HEK293 (cell line): ENCODE data around the gene PEF1.

Source experiments
- CTCF ChIA-PET: fragments of 350-600 bp; formaldehyde crosslinking; extraction: SDS; loops from one replicate; lab custom pipeline; 2021; ENCODE audit warnings: antibody characterized with exemption; lab: Yijun Ruan, JAX
- POLR2A ChIA-PET: fragments of 300-600 bp; formaldehyde crosslinking; extraction: SDS; loops from one replicate; lab custom pipeline; 2020; ENCODE audit warnings: antibody characterized with exemption, inconsistent platforms; lab: Yijun Ruan, JAX
- H3K27ac ChIP-seq: fragments of 200-500 bp; sonication (Bioruptor generic); 2 replicates; pipeline ENCODE4 v1.5.1; 2014; ENCODE audit warnings: low read depth, low read length, control low read depth, inconsistent platforms; ENCODE audit errors: extremely low read depth
- H3K36me3 ChIP-seq, 2 experiments: fragments of 200-500 bp in 1 of 2; sonication (Bioruptor generic) in 1 of 2; 1 replicate in 1 of 2; 2 replicates in 1 of 2; pipeline ENCODE4 v1.5.1; 2014 to 2017; ENCODE audit warnings: inconsistent platforms in 2 of 2, low read length in 2 of 2; ENCODE audit not compliant: control insufficient read depth in 2 of 2, insufficient read depth in 1 of 2
- H3K4me1 ChIP-seq: fragments of 200-500 bp; sonication (Bioruptor generic); 2 replicates; pipeline ENCODE4 v1.5.1; 2014; ENCODE audit warnings: mild to moderate bottlenecking, low read length, inconsistent platforms; ENCODE audit not compliant: control insufficient read depth, insufficient read depth
- H3K4me3 ChIP-seq: 2 replicates; pipeline ENCODE4 v1.5.1; 2011; ENCODE audit warnings: low read depth, mild to moderate bottlenecking, control low read depth, low read length, moderate library complexity
- H3K9me3 ChIP-seq: fragments of 200-500 bp; sonication (Bioruptor generic); 2 replicates; pipeline ENCODE4 v1.5.1; 2014; ENCODE audit warnings: low read depth, low read length, inconsistent platforms; ENCODE audit not compliant: control insufficient read depth, insufficient read depth
- ELK4 ChIP-seq: IDR thresholded peaks from 2 replicates; pipeline ENCODE4 v1.6.1; 2011; ENCODE audit warnings: mild to moderate bottlenecking, low read depth, low read length, borderline replicate concordance
- HOXD13 ChIP-seq: sonication (generic); formaldehyde crosslinking; IDR thresholded peaks from 2 replicates; pipeline ENCODE4 v1.8.0; 2022; ENCODE audit warnings: missing genetic modification reagents, borderline replicate concordance
- KLF1 ChIP-seq: fragments of 450-650 bp; formaldehyde crosslinking; IDR thresholded peaks from 2 replicates; pipeline ENCODE4 v1.5.1; 2016; ENCODE audit warnings: missing biosample characterization, missing genetic modification characterization
- TSHZ1 ChIP-seq: fragments of 450-650 bp; formaldehyde crosslinking; IDR thresholded peaks from 2 replicates; pipeline ENCODE4 v1.5.1; 2016; ENCODE audit warnings: missing biosample characterization, missing genetic modification characterization, borderline replicate concordance
- ZBTB48 ChIP-seq: fragments of 450-650 bp; formaldehyde crosslinking; IDR thresholded peaks from 2 replicates; pipeline ENCODE4 v1.5.1; 2016; ENCODE audit warnings: missing biosample characterization, missing genetic modification characterization
- ZFHX2 ChIP-seq: fragments of 450-650 bp; formaldehyde crosslinking; conservative IDR thresholded peaks from 2 replicates; pipeline ENCODE4 v1.5.1; 2016; ENCODE audit warnings: missing biosample characterization, missing genetic modification characterization
- ZIC2 ChIP-seq: fragments of 450-650 bp; formaldehyde crosslinking; IDR thresholded peaks from 2 replicates; pipeline ENCODE4 v1.5.1; 2016; ENCODE audit warnings: missing biosample characterization, missing genetic modification characterization
- ZNF112 ChIP-seq: fragments of 450-650 bp; formaldehyde crosslinking; IDR thresholded peaks from 2 replicates; pipeline ENCODE4 v1.5.0; 2017; ENCODE audit warnings: missing biosample characterization, missing genetic modification characterization
- ZNF114 ChIP-seq: fragments of 450-650 bp; formaldehyde crosslinking; IDR thresholded peaks from 2 replicates; pipeline ENCODE4 v1.5.0; 2017; ENCODE audit warnings: missing biosample characterization, missing genetic modification characterization
- ZNF133 ChIP-seq: fragments of 450-650 bp; formaldehyde crosslinking; IDR thresholded peaks from 2 replicates; pipeline ENCODE4 v1.5.1; 2016; ENCODE audit warnings: missing biosample characterization, missing genetic modification characterization
- ZNF223 ChIP-seq: fragments of 450-650 bp; formaldehyde crosslinking; IDR thresholded peaks from 2 replicates; pipeline ENCODE4 v1.5.1; 2016; ENCODE audit warnings: missing biosample characterization, missing genetic modification characterization
- ZNF391 ChIP-seq: fragments of 450-650 bp; formaldehyde crosslinking; IDR thresholded peaks from 2 replicates; pipeline ENCODE4 v1.5.1; 2016; ENCODE audit warnings: low read depth, missing biosample characterization, missing genetic modification characterization, borderline replicate concordance
- ZNF488 ChIP-seq: fragments of 450-650 bp; formaldehyde crosslinking; IDR thresholded peaks from 2 replicates; pipeline ENCODE4 v1.5.1; 2016; ENCODE audit warnings: missing biosample characterization, missing genetic modification characterization
- TF ChIP-seq, protein P1 (sequence below): fragments of 450-650 bp; formaldehyde crosslinking; IDR thresholded peaks from 2 replicates; pipeline ENCODE4 v1.5.1; 2016; ENCODE audit warnings: missing biosample characterization, missing genetic modification characterization
- TF ChIP-seq, protein P2 (sequence below): sonication (generic); formaldehyde crosslinking; IDR thresholded peaks from 2 replicates; pipeline ENCODE4 v1.8.1; 2022; ENCODE audit warnings: mild to moderate bottlenecking, moderate library complexity, missing genetic modification reagents

The PEF1 gene

GRCh38 chr1:31662463-31662862 lies 17.8 kb upstream of the PEF1 start (continued):
- TF ChIP-seq, protein P1, sequence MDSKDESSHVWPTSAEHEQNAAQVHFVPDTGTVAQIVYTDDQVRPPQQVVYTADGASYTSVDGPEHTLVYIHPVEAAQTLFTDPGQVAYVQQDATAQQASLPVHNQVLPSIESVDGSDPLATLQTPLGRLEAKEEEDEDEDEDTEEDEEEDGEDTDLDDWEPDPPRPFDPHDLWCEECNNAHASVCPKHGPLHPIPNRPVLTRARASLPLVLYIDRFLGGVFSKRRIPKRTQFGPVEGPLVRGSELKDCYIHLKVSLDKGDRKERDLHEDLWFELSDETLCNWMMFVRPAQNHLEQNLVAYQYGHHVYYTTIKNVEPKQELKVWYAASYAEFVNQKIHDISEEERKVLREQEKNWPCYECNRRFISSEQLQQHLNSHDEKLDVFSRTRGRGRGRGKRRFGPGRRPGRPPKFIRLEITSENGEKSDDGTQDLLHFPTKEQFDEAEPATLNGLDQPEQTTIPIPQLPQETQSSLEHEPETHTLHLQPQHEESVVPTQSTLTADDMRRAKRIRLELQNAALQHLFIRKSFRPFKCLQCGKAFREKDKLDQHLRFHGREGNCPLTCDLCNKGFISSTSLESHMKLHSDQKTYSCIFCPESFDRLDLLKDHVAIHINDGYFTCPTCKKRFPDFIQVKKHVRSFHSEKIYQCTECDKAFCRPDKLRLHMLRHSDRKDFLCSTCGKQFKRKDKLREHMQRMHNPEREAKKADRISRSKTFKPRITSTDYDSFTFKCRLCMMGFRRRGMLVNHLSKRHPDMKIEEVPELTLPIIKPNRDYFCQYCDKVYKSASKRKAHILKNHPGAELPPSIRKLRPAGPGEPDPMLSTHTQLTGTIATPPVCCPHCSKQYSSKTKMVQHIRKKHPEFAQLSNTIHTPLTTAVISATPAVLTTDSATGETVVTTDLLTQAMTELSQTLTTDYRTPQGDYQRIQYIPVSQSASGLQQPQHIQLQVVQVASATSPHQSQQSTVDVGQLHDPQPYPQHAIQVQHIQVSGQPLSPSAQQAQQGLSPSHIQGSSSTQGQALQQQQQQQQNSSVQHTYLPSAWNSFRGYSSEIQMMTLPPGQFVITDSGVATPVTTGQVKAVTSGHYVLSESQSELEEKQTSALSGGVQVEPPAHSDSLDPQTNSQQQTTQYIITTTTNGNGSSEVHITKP (tag by site-specific recombination), result no peak
- TF ChIP-seq HOXD13 (no peak), ZNF488 (tag by site-specific recombination) (no peak), ZNF112 (tag by site-specific recombination) (no peak), ZNF391 (tag by site-specific recombination) (no peak), ZNF114 (tag by site-specific recombination) (no peak), KLF1 (tag by site-specific recombination) (no peak), ZNF133 (tag by site-specific recombination) (no peak)
- TF ChIP-seq, protein P2, sequence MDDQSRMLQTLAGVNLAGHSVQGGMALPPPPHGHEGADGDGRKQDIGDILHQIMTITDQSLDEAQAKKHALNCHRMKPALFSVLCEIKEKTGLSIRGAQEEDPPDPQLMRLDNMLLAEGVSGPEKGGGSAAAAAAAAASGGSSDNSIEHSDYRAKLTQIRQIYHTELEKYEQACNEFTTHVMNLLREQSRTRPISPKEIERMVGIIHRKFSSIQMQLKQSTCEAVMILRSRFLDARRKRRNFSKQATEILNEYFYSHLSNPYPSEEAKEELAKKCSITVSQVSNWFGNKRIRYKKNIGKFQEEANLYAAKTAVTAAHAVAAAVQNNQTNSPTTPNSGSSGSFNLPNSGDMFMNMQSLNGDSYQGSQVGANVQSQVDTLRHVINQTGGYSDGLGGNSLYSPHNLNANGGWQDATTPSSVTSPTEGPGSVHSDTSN (CRISPR knock-in tag), result no peak

DNA sequence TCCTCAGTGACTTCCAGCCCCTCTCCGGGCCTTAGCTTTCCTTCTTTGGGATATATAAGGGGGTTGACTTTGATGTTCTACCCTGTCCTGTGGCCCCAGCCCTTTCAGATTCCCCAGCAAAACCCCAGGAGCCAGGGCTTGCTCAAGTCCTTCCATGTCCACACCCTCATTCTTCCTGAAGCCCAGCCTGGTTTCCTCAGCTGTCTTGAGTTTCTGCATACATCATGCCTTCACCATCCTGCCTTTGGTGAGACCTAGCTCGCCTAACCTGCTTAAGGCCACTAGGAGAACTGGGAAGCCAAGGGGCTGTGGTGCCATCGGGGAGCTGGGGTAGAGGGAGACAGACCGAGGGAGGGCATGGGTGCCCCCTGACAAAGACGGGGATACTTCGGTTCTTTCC lies 17.2 kb upstream of the PEF1 start:
- Histone ChIP-seq H3K4me3 (no peak overlapping the region), H3K36me3 (no peaks in the 10 kb centered on the region), H3K9me3 (no peaks in the 10 kb centered on the region), H3K27ac (no peak overlapping the region), H3K4me1 (no peaks in the 10 kb centered on the region)
- ChIA-PET POLR2A (no interaction called here), CTCF (interaction anchor here (0.6 to 8.2 kb wide), 5 partner anchors 56 to 348 kb away, joined by 3 to 99 read pairs (median 4); no protein-coding TSS in a partner anchor)
- TF ChIP-seq ZFHX2 (tag by site-specific recombination) (no peak), TSHZ1 (no peak), ELK4 (no peak), ZBTB48 (tag by site-specific recombination) (no peak), ZIC2 (tag by site-specific recombination) (no peak), ZNF223 (tag by site-specific recombination) (no peak)
